ENCODE results near the gene KANK4. TPM values are rescaled to one million over a fixed set of nuclear protein-coding genes. Genes with fewer than 3 reads are reported as not detected.

Gene KANK4
- total RNA-seq, 2 experiments from 2014 or later = not detected

- Histone ChIP-seq H3K79me2 (ENCODE audit: insufficient read depth, low read depth, low read length) (no peaks in the 10 kb centered on the region), H3K9me3 (ENCODE audit: low read length) (no peaks in the 10 kb centered on the region), H3K9me2 (ENCODE audit: insufficient read depth, low read length) (no peaks in the 10 kb centered on the region), H4K20me1 (ENCODE audit: insufficient read depth, low read length) (no peaks in the 10 kb centered on the region), H3K36me3 (ENCODE audit: insufficient read depth, low read length) (no peaks in the 10 kb centered on the region), H3K4me2 (ENCODE audit: low read length) (no peak overlapping the region), H3K27ac (ENCODE audit: low read depth, low read length, poor library complexity, severe bottlenecking) (no peak overlapping the region), H3K4me1 (ENCODE audit: insufficient read depth, low read length, poor library complexity, severe bottlenecking) (no peaks in the 10 kb centered on the region), H3K4me3 (ENCODE audit: low read depth, low read length, poor library complexity, severe bottlenecking) (no peak overlapping the region), H2AFZ (ENCODE audit: low read length) (no peak overlapping the region)
- BruUV-seq (replicated peaks) = no TSS peak
- TF ChIP-seq EZH2phosphoT487 (IDR thresholded peaks at IDR 0.05; ENCODE audit: borderline replicate concordance, low read depth, low read length) = no peak
- TF ChIP-seq, protein P1, sequence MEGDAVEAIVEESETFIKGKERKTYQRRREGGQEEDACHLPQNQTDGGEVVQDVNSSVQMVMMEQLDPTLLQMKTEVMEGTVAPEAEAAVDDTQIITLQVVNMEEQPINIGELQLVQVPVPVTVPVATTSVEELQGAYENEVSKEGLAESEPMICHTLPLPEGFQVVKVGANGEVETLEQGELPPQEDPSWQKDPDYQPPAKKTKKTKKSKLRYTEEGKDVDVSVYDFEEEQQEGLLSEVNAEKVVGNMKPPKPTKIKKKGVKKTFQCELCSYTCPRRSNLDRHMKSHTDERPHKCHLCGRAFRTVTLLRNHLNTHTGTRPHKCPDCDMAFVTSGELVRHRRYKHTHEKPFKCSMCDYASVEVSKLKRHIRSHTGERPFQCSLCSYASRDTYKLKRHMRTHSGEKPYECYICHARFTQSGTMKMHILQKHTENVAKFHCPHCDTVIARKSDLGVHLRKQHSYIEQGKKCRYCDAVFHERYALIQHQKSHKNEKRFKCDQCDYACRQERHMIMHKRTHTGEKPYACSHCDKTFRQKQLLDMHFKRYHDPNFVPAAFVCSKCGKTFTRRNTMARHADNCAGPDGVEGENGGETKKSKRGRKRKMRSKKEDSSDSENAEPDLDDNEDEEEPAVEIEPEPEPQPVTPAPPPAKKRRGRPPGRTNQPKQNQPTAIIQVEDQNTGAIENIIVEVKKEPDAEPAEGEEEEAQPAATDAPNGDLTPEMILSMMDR (conservative IDR thresholded peaks at IDR 0.05; ENCODE audit: low read length) = no peak
- no peak for DNase-seq (ENCODE audit: low spot score)
- CTCF ChIA-PET (ENCODE audit: unreplicated experiment) = no interaction called here
- POLR2A ChIA-PET = interaction anchor here (0.5 kb wide), 1 partner anchor 1319 kb away, joined by 3 read pairs; no protein-coding TSS in a partner anchor
- intact Hi-C loops (cut with micrococcal nuclease; ENCODE audit: unreplicated experiment) = no loop called here
These were observed 83.7 kb downstream of the KANK4 start for GRCh38 chr1:62235576-62235975.

DNA sequence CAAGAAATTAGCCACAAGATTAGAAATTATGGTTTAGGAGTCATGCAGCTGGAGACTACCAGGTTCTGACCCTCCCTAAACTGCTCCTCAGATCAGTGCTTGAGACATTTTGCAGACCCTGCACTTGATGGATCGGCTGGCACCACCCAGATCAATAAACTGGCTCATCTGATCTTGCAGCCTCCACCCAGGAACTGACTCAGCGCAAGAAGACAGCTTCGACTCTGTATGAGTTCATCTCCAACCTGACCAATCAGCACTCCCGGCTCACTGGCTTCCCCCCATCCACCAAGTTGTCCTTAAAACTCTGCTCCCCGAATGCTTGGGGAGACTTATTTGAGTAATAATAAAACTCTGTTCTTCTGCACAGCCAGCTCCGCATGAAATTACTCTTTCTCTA lies 84.5 kb downstream of the KANK4 start:
- Histone ChIP-seq H3K4me1 (ENCODE audit: insufficient read depth, low read length, poor library complexity, severe bottlenecking) (no peaks in the 10 kb centered on the region), H3K36me3 (ENCODE audit: insufficient read depth, low read length) (no peaks in the 10 kb centered on the region), H3K9me3 (ENCODE audit: low read length) (no peaks in the 10 kb centered on the region), H3K9me2 (ENCODE audit: insufficient read depth, low read length) (no peaks in the 10 kb centered on the region), H3K4me3 (ENCODE audit: low read depth, low read length, poor library complexity, severe bottlenecking) (no peak overlapping the region), H2AFZ (ENCODE audit: low read length) (no peak overlapping the region), H3K79me2 (ENCODE audit: insufficient read depth, low read depth, low read length) (no peaks in the 10 kb centered on the region), H3K27ac (ENCODE audit: low read depth, low read length, poor library complexity, severe bottlenecking) (no peak overlapping the region), H4K20me1 (ENCODE audit: insufficient read depth, low read length) (no peaks in the 10 kb centered on the region), H3K4me2 (ENCODE audit: low read length) (no peak overlapping the region)
- TF ChIP-seq EZH2phosphoT487 (IDR thresholded peaks at IDR 0.05; ENCODE audit: borderline replicate concordance, low read depth, low read length) = no peak
- ChIA-PET CTCF (ENCODE audit: unreplicated experiment) (no interaction called here), POLR2A (no interaction called here)
- intact Hi-C loops (cut with micrococcal nuclease; ENCODE audit: unreplicated experiment) = no loop called here
- no TSS peak for BruUV-seq (replicated peaks)
- DNase-seq (ENCODE audit: low spot score) = no peak

DNA sequence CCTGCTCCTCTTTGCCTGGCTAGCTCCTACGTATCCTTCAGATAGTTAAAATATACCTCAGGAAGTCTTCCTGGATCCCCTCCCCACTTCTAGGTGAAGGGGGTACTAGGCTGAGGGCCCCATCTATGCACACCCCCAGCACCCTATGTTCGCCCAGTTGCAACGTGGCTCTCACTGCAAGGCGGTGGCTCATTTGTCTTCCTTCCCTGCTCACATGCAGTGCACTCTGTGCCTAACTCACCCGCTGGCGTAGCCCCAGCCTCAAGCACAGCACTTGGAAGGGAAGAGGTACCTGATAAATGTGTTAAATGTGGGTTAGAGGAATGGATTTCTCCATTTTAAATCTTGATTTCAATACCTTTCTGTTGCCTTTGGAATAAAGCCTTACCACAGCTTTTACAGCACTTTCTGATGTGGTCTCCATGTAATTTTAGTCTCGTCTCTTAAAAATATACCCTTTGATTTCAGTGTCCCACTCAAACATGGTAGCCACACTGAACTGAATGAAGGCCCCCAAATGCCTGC lies 85.2 kb downstream of the KANK4 start:
- TF ChIP-seq EZH2phosphoT487 (IDR thresholded peaks at IDR 0.05; ENCODE audit: borderline replicate concordance, low read depth, low read length) = no peak
- TF ChIP-seq, protein P1 (conservative IDR thresholded peaks at IDR 0.05; ENCODE audit: low read length) = no peak
- intact Hi-C loops (cut with micrococcal nuclease; ENCODE audit: unreplicated experiment) = no loop called here
- H3K36me3 ChIP-seq (ENCODE audit: insufficient read depth, low read length) = no peaks in the 10 kb centered on the region
- no peaks in the 10 kb centered on the region for H3K9me2 ChIP-seq (ENCODE audit: insufficient read depth, low read length)
- BruUV-seq (replicated peaks) = no TSS peak
- H3K4me2 ChIP-seq (ENCODE audit: low read length) = no peak overlapping the region
- no peak overlapping the region for H2AFZ ChIP-seq (ENCODE audit: low read length)
- H4K20me1 ChIP-seq (ENCODE audit: insufficient read depth, low read length) = no peaks in the 10 kb centered on the region
- no peaks in the 10 kb centered on the region for H3K4me1 ChIP-seq (ENCODE audit: insufficient read depth, low read length, poor library complexity, severe bottlenecking)
- ChIA-PET CTCF (ENCODE audit: unreplicated experiment) (no interaction called here), POLR2A (no interaction called here)
- no peak overlapping the region for H3K27ac ChIP-seq (ENCODE audit: low read depth, low read length, poor library complexity, severe bottlenecking)
- H3K9me3 ChIP-seq (ENCODE audit: low read length) = no peaks in the 10 kb centered on the region
- DNase-seq (ENCODE audit: low spot score) = no peak
- H3K79me2 ChIP-seq (ENCODE audit: insufficient read depth, low read depth, low read length) = no peaks in the 10 kb centered on the region
- no peak overlapping the region for H3K4me3 ChIP-seq (ENCODE audit: low read depth, low read length, poor library complexity, severe bottlenecking)
